Kidney glomerular epithelial cell (primary cell): Measurements from ENCODE around the gene LRP2.

Experiments used
- DNase-seq: peaks from one replicate; lab custom pipeline; 2025; lab: John Stamatoyannopoulos, UW

LRP2 gene

DNA sequence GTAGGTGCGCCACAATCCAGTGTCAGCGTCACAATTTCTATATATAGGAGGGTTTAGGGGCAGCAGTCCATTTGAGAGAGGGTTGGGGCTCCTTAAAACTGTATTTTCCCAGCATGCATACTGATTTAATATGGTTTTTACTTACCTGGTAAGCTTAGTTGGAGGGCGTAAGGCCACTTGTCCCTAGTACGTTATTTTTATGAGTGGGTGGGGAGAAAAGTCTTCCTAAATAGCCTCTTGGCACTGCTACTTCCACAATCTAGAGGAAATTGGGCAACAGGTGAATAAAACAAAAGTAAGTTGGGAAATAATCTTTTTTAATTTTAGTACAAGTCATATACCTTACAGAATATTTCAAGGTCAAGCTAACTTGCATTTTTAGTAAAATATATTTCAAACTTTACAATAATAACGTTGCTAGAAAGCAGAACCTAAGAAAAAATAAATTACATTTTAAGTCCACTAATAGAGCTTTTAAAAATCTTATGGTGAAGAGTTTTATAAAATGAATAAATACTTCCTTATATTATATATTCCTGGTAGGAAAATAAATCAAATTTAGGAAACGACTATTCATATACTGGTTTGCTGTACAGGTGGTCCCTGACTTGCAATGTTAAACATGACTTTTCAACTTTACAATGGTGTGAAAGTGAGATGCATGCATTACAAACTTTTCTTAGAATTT, 272.1 kb downstream of the LRP2 start:
- DNase-seq: no peak

GRCh38 chr2:169089182-169089581, 273.2 kb downstream of the LRP2 start:
- DNase-seq: no peak

DNA sequence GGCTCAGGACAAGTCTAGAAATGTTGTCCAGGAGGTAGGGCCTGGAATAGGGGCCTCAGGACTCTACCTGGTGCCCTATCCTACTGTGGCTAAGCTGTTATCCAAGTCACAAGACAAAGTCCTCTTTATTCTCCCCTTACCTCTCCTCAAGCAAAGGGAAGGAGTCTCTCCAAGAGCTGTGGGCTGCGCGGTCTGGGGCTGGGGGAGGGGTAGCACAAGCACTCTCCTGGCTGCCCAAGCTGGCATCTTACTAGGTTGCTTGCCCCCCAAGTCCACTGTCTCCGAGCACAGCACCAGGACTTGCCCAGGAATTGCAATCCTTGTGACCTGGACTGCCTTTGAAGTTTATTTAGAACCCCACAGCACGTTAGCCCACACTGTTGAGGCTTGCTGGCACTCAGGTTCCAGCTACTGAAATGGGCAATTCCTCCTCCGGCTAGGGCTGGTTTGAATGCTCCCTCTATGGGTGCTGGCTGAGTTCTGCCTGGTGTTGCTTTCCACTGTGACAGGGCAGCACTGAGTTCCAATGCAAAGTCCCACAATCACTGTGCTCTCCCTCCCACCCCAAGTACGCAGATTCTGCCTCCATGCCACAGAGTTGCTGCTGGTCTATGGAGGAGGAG, 274.5 kb downstream of the LRP2 start:
- DNase-seq: no peak

- DNase-seq: no peak
Measured at GRCh38 chr2:169086893-169087467, 275.4 kb downstream of the LRP2 start.

- no peak for DNase-seq
Measured at GRCh38 chr2:169082995-169083394, 279.3 kb downstream of the LRP2 start.

GRCh38 chr2:169081551-169081950, 280.8 kb downstream of the LRP2 start:
- DNase-seq: no peak

GRCh38 chr2:169080250-169081069, 281.9 kb downstream of the LRP2 start:
- peak; percentile 35 for DNase-seq

- DNase-seq: peak; percentile 7
Measured at GRCh38 chr2:169077674-169078240, 284.6 kb downstream of the LRP2 start.
